ENCODE measurements around the gene RPL31.

RPL31 gene

GRCh38 chr2:101025561-101025960 lies 23.5 kb downstream of the RPL31 start:
- H3K36me3 ChIP-seq (ENCODE audit: low read length) = no peaks in the 10 kb centered on the region
- H3K27ac ChIP-seq (ENCODE audit: low read depth, low read length) = no peak overlapping the region

GRCh38 chr2:101026253-101026701 lies 24.2 kb downstream of the RPL31 start:
- H3K9me2 ChIP-seq (replicated peaks; ENCODE audit: insufficient read depth, low read length) = no peaks in the 10 kb centered on the region
- H3K9ac ChIP-seq (ENCODE audit: low read length) = no peak overlapping the region
- no peaks in the 10 kb centered on the region for H3K27me3 ChIP-seq (ENCODE audit: low read length)
- H3K4me3 ChIP-seq (ENCODE audit: insufficient read depth, low read length, poor library complexity, severe bottlenecking) = no peak overlapping the region
- no peak for TF ChIP-seq EZH2phosphoT487 (conservative IDR thresholded peaks at IDR 0.05; ENCODE audit: low read length)
- TF ChIP-seq CTCF (IDR thresholded peaks at IDR 0.05; ENCODE audit: insufficient read depth, low read length, poor library complexity, severe bottlenecking) = no peak
- no peaks in the 10 kb centered on the region for H4K20me1 ChIP-seq (ENCODE audit: low read depth, low read length)
- H3K27ac ChIP-seq (ENCODE audit: low read depth, low read length) = no peak overlapping the region
- no peak overlapping the region for H3K4me2 ChIP-seq (ENCODE audit: low read depth, low read length, poor library complexity, severe bottlenecking)
- H2AFZ ChIP-seq (ENCODE audit: low read depth, low read length, severe bottlenecking) = no peak overlapping the region
- H3K36me3 ChIP-seq (ENCODE audit: low read length) = no peaks in the 10 kb centered on the region
- H3F3A ChIP-seq (ENCODE audit: insufficient read depth) = no peaks in the 10 kb centered on the region
- no peaks in the 10 kb centered on the region for H3K9me3 ChIP-seq (ENCODE audit: insufficient read depth, low read length)
- no peaks in the 10 kb centered on the region for H3K79me2 ChIP-seq (ENCODE audit: insufficient read depth, low read length)

More at GRCh38 chr2:101025561-101025960, 23.5 kb downstream of the RPL31 start:
- no peaks in the 10 kb centered on the region for H3K9me2 ChIP-seq (replicated peaks; ENCODE audit: insufficient read depth, low read length)
- no peaks in the 10 kb centered on the region for H3F3A ChIP-seq (ENCODE audit: insufficient read depth)
- no peak overlapping the region for H3K4me2 ChIP-seq (ENCODE audit: low read depth, low read length, poor library complexity, severe bottlenecking)
- H2AFZ ChIP-seq (ENCODE audit: low read depth, low read length, severe bottlenecking) = no peak overlapping the region
- no peaks in the 10 kb centered on the region for H3K9me3 ChIP-seq (ENCODE audit: insufficient read depth, low read length)
- H3K4me3 ChIP-seq (ENCODE audit: insufficient read depth, low read length, poor library complexity, severe bottlenecking) = no peak overlapping the region
- H3K9ac ChIP-seq (ENCODE audit: low read length) = no peak overlapping the region
- no peaks in the 10 kb centered on the region for H3K27me3 ChIP-seq (ENCODE audit: low read length)
- no peak for TF ChIP-seq EZH2phosphoT487 (conservative IDR thresholded peaks at IDR 0.05; ENCODE audit: low read length)
- TF ChIP-seq CTCF (IDR thresholded peaks at IDR 0.05; ENCODE audit: insufficient read depth, low read length, poor library complexity, severe bottlenecking) = no peak
- H3K79me2 ChIP-seq (ENCODE audit: insufficient read depth, low read length) = no peaks in the 10 kb centered on the region
- H4K20me1 ChIP-seq (ENCODE audit: low read depth, low read length) = no peaks in the 10 kb centered on the region

- H3K79me2 ChIP-seq (ENCODE audit: insufficient read depth, low read length) = no peaks in the 10 kb centered on the region
- TF ChIP-seq CTCF (IDR thresholded peaks at IDR 0.05; ENCODE audit: insufficient read depth, low read length, poor library complexity, severe bottlenecking) (no peak), EZH2phosphoT487 (conservative IDR thresholded peaks at IDR 0.05; ENCODE audit: low read length) (no peak)
- H2AFZ ChIP-seq (ENCODE audit: low read depth, low read length, severe bottlenecking) = no peak overlapping the region
- no peaks in the 10 kb centered on the region for H3K9me3 ChIP-seq (ENCODE audit: insufficient read depth, low read length)
- H3F3A ChIP-seq (ENCODE audit: insufficient read depth) = no peaks in the 10 kb centered on the region
- no peak overlapping the region for H3K27ac ChIP-seq (ENCODE audit: low read depth, low read length)
- no peaks in the 10 kb centered on the region for H3K27me3 ChIP-seq (ENCODE audit: low read length)
- no peak overlapping the region for H3K9ac ChIP-seq (ENCODE audit: low read length)
- H3K36me3 ChIP-seq (ENCODE audit: low read length) = no peaks in the 10 kb centered on the region
- no peaks in the 10 kb centered on the region for H4K20me1 ChIP-seq (ENCODE audit: low read depth, low read length)
- no peak overlapping the region for H3K4me2 ChIP-seq (ENCODE audit: low read depth, low read length, poor library complexity, severe bottlenecking)
- H3K4me3 ChIP-seq (ENCODE audit: insufficient read depth, low read length, poor library complexity, severe bottlenecking) = no peak overlapping the region
- H3K9me2 ChIP-seq (replicated peaks; ENCODE audit: insufficient read depth, low read length) = no peaks in the 10 kb centered on the region
Observed at GRCh38 chr2:101026923-101027469, 24.9 kb downstream of the RPL31 start.

All from SU-DHL-6 (cell line).